Activated T-cell treated with anti-CD3 and anti-CD28 coated beads, Interleukin-2, amount 50 U/mL, for 4 hours (primary cell): ENCODE results near the gene LHPP. TPM values are rescaled to one million over a fixed set of nuclear protein-coding genes. Genes with fewer than 3 reads are reported as not detected.

Experiments
- ATAC-seq, 2 donors: fragments of 200-7000 bp; cut with Tn5 transposase; one replicate each; pipeline ENCODE4 v1.10.0; 2021
- DNase-seq: peaks from one replicate; pipeline ENCODE4 v3.0.0-alpha.2; 2020
- H3K27me3 Mint-ChIP-seq: one replicate; pipeline ENCODE4 v1.8.0; 2021; ENCODE audit warnings: low read depth, mixed read lengths
- H3K36me3 Mint-ChIP-seq: one replicate; pipeline ENCODE4 v1.8.0; 2022; ENCODE audit warnings: mixed read lengths; ENCODE audit not compliant: insufficient read depth
- H3K4me1 Mint-ChIP-seq: one replicate; pipeline ENCODE4 v1.8.0; 2021; ENCODE audit warnings: low read depth, mixed read lengths
- H3K4me3 Mint-ChIP-seq: one replicate; pipeline ENCODE4 v1.8.0; 2021; ENCODE audit warnings: mild to moderate bottlenecking, moderate library complexity, mixed read lengths
- H3K9me3 Mint-ChIP-seq: one replicate; pipeline ENCODE4 v1.8.0; 2021; ENCODE audit warnings: mixed read lengths
- total RNA-seq, 3 donors: library from RNA; stranded (reverse); gene quantifications; one replicate each; pipeline ENCODE4 v1.2.1, GENCODE V29; 2021

LHPP gene
- total RNA-seq, 3 donors from 2014 or later: 2.5 to 3.3 (median 3.2) TPM

DNA sequence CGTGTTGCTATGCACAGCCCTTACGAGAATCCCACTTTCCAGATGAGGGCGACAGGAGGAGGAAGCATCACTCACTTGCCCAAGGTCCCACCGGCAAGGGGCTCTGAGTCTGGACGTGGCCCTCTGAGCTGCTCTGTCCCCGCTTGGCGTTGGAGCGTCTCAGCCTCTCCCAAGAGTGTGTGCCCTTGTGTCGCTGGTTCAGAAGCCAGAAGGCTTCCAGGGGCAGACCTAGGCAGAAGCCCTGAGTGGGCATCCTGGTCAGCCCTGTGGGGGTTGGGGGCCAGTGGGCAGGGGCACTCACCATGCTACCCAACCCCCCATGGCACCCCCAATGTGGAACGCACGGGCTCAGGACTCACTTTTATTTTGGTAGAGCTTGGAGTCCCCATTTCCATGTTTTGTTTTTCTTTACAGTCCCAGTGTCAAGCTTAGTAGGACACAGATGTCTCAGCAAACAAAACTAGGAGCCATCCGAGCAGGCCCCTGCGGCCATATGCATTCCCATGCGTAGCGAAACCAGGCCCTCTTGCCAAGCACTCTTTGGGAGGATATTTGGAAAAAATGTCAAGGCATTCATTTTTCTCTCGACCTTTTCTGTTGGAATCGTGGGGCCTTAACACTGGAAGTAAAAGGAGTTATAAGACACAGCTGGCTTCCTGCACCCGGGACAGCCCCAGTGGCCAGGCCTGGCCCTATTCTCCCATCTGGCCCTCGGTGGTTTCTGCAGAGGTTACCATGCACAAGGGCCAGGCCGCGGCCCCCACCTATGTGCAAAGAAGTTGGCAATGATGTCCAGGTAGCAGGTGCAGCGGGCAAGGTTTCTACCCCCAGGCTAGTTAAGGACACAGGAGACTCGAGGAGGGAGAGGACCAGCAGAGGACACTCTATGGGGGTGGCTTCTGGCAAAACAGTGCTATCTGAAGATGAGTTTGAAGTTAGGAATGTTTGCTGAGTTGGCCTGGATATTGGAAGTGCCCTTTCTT is 97.0 kb downstream of the LHPP start:
- Mint-ChIP-seq H3K27me3 (no peaks in the 10 kb centered on the region), H3K4me3 (no peak overlapping the region), H3K9me3 (peaks cover 5% of the 10 kb centered on the region), H3K4me1 (no peaks in the 10 kb centered on the region), H3K36me3 (peaks cover 10% of the 10 kb centered on the region)
- DNase-seq: no peak
- ATAC-seq: no peak

DNA sequence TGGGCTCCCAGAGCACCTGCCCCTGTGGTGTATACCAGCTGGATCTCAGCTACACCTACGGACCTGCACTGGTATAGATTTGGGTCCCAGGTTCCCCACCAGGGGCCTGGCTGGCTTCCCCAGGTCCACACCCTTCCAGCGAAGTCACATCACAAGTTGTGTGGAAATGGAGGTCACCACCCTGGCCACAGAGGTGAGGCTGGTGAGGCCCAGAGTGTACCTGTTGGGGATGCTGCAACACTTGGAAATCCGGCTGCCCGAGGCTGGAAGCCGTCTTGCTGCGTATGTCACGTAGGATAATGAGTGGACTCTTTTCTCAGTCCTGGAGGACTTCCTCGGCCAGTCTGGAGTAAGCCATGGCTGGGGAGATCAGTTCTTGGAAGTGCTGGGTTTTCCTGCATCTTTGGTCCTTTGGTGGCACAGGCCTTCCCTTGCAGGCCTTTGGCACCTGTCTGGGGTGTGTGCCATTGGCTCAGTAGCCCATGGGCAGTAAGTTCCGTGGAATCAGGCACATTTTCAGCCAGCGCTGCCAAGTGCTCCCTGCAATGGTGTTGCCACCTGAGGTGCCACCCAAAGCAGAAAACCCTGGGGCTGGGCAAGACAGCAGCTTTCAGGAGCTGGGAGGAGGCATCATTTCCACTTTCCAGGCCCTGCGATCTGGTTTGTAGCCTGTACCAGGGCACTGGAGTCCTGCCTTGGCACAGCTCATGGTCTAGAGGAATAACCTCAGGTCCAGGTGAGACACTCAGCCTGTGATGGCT is 97.9 kb downstream of the LHPP start:
- H3K4me1 Mint-ChIP-seq: no peaks in the 10 kb centered on the region
- no peak overlapping the region for H3K4me3 Mint-ChIP-seq
- H3K9me3 Mint-ChIP-seq: peaks cover 5% of the 10 kb centered on the region
- H3K36me3 Mint-ChIP-seq: peaks cover 10% of the 10 kb centered on the region
- no peaks in the 10 kb centered on the region for H3K27me3 Mint-ChIP-seq
- no peak for DNase-seq
- ATAC-seq: no peak

DNA sequence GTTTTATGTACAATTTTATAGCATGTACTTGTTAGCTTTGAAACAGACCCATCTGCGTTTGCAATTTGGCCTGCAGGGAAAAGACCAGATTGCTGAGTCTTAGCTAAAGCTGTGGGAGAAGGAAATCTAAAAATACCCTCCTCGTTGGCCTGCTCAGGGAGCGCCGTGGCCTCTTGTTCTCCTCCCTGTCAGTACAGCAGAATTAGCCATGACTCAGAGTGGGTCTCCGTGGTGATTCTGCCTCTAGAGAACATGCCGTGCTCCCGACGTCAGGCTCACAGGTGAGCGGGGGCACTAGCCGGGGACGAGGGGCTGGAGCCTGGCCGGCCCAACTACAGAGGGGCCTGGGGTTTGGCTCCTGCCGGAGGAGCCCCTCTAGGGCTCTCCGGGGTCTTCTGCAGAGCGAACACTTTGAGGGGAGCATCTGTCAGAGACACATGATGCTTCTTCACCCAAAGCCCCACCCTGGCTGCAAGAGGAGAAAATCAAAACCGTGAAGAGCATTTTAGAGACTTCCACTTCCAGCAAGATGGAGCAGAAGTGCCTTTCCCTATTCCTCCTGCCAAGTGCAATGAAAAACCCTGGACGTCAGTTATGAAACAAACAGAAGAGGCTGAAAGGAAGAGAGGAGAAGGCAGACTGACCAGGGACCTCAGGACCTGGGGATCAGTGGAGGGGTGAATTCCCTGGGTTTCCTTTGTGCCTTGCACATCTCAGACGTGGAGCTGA is 98.9 kb downstream of the LHPP start:
- Mint-ChIP-seq H3K36me3 (peaks cover 10% of the 10 kb centered on the region), H3K4me1 (no peaks in the 10 kb centered on the region), H3K4me3 (no peak overlapping the region), H3K9me3 (peaks cover 5% of the 10 kb centered on the region), H3K27me3 (no peaks in the 10 kb centered on the region)
- no peak for ATAC-seq
- no peak for DNase-seq

DNA sequence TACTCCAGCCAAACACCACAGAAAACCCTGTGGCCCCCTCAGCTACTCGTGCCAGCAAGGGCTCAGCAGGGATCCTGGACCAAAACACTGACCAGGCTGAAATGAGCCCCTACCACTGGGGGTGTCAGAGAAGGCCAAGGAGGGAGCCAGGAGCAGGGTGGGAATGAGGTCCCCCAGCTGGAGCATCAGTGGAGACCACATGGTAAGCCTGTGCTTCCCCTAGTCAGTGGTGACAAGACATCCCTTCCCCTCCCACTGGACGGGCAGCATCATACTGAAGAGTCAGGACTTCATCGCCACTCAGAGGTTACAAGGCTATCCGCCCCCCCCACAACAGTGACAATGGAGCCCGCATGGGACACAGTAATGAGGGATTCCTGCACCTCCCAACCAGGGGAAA is 99.6 kb downstream of the LHPP start:
- peaks cover 5% of the 10 kb centered on the region for H3K9me3 Mint-ChIP-seq
- no peak overlapping the region for H3K4me3 Mint-ChIP-seq
- no peaks in the 10 kb centered on the region for H3K27me3 Mint-ChIP-seq
- no peaks in the 10 kb centered on the region for H3K4me1 Mint-ChIP-seq
- H3K36me3 Mint-ChIP-seq: peaks cover 10% of the 10 kb centered on the region
- ATAC-seq (no peak), DNase-seq (no peak)

DNA sequence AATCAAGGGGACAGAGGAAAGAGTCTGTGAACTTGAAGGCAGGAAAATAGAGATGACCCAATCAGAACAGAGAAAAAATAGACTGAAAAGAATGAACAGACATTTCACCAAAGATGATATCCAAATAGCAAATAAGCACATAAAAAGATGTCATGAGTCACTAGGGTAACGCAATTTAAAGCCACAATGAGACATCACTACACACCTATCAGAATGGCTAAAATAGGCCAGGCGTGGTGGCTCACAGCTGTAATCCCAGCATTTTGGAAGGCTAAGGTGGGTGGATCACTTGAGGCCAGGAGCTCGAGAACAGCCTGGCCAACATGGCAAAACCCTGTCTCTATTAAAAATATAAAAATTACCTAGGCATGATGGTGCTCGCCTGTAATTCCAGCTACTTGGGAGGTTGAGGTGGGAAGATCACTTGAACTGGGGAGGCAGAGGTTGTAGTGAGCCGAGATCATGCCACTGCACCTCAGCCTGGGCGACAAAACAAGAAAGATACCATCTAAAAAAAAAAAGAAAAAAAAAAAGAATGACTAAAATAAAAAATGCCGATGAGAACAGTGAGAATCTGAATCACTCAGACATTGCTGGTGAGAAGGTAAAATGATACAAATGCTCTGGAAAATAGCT is 100.9 kb downstream of the LHPP start:
- no peak overlapping the region for H3K4me3 Mint-ChIP-seq
- no peak for DNase-seq

DNA sequence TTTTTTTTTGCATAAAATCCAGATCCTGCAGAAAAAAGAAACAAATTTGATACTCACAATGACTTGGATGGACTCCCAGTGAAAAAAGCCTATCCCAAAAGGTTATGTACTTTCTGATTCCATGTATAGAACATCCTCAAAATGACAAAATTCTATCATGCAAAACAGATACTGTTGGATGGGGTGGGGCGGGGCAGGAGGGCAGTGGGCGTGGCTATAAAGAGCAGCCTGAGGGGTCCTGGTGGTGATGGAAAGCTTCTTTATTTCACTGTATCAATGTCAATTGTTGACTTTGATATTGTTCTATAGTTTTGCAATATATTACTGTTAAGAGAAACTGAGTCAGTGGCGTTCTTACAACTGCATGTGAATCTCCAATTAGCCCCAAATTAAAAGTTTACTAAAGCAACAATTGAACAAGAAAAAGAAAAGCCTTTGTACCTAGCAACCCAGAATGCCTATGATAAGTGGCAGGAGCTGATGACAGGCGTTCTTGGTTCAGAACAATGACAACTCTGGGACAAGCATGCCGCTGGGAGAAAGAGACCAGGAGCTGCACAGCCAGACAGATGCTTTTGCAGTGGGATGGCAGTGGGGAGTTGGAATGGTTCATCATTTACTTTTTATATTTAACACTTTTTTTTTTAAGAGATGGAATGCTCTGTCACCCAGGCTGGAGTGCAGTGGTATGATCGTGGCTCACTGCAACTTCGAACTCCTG is 101.9 kb downstream of the LHPP start:
- no peak for DNase-seq
- no peaks in the 10 kb centered on the region for H3K4me1 Mint-ChIP-seq
- peaks cover 10% of the 10 kb centered on the region for H3K36me3 Mint-ChIP-seq
- H3K4me3 Mint-ChIP-seq: no peak overlapping the region
- no peak for ATAC-seq
- peaks cover 5% of the 10 kb centered on the region for H3K9me3 Mint-ChIP-seq
- H3K27me3 Mint-ChIP-seq: no peaks in the 10 kb centered on the region

More for the DNA sequence above, 100.9 kb downstream of the LHPP start:
- Mint-ChIP-seq H3K27me3 (no peaks in the 10 kb centered on the region), H3K9me3 (peaks cover 5% of the 10 kb centered on the region), H3K36me3 (peaks cover 10% of the 10 kb centered on the region), H3K4me1 (no peaks in the 10 kb centered on the region)
- no peak for ATAC-seq

DNA sequence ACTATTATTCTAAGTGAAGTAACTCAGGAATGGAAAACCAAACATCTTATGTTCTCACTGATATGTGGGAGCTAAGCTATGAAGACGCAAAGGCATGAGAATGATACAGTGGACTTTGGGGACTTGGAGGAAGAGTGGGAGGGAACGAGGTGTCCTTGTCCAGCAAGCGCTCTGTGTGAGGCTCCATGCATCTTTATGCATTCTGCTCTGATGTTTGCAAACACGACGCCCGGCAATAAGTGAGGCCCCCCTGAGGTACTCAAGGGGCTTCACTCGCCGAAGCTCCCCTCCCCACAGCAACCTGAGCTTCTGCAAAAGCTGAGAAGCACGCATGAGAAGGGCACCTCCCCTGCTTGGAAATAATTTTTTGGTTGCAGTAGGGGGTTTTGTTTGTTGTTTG is 103.3 kb downstream of the LHPP start:
- no peak for ATAC-seq

DNA sequence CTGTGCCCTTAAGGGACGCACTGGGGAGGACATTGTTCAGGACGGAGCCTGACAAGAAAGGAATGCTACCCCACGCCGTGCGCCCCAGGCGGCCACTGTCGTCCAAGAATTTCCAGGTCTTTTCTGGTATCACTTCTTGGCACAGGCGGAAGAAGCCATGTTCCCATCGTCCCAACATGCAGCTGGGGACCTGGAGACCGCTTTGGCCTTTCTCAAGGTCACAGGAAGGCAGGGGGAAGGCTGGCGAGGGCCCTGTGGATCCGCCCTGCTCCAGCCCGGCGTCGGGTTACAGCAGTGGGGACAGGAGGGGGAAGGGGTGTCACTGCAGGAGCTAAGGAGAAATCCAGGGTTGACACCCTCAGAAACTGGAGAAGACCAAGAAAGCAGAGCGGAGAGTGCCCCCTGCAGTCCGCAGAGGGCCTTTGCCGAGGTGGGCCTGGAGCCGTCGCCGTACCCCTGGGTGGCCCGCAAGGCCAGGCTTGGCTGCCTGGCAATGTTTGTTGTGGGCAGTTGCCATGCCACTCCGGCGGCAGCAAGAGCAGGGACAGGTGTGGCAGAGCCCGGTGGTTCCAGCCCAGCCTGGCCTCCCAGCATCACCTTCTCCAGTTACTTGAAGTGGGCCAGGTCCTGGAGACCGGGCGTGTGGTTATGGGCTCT is 104.1 kb downstream of the LHPP start:
- DNase-seq (no peak), ATAC-seq (no peak)
- H3K4me3 Mint-ChIP-seq: no peak overlapping the region
- peaks cover 5% of the 10 kb centered on the region for H3K9me3 Mint-ChIP-seq
- no peaks in the 10 kb centered on the region for H3K27me3 Mint-ChIP-seq
- peaks cover 4% of the 10 kb centered on the region for H3K36me3 Mint-ChIP-seq
- H3K4me1 Mint-ChIP-seq: no peaks in the 10 kb centered on the region

More for the DNA sequence above, 103.3 kb downstream of the LHPP start:
- Mint-ChIP-seq H3K4me3 (no peak overlapping the region), H3K27me3 (no peaks in the 10 kb centered on the region), H3K4me1 (no peaks in the 10 kb centered on the region), H3K36me3 (peaks cover 10% of the 10 kb centered on the region), H3K9me3 (peaks cover 5% of the 10 kb centered on the region)
- no peak for DNase-seq

DNA sequence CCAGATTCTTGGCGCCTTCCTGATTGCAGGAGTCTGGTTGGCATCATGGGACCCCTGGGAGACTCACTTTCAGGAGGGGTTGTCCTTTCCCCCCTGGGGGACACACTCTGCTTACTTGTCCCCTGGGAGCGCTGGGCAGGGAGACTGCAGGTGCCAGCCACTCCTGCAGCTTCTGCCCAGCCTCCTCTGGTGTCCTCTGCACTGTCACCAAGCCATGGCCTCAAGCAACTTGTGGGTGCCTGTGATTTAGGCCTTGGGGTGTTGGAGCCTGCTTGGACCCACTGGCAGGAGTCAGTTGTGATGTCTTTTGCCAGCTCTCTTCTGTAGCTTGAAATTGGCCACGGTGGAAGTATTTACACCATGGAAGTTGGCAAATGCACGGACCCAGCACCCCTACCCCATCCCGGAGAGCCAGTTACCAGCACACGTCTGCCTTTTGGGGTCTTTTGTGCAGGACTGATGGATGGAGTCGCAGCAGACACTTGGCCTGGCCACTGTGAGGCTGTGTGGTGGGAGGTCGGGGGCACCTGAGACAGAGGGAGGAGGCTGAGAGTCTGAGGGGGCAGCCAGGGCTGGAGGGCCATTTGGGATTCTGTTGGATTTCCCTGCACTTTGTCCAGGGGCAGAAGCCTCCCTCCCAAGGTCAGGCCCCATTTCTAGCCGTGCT is 104.7 kb downstream of the LHPP start:
- peaks cover 4% of the 10 kb centered on the region for H3K36me3 Mint-ChIP-seq

DNA sequence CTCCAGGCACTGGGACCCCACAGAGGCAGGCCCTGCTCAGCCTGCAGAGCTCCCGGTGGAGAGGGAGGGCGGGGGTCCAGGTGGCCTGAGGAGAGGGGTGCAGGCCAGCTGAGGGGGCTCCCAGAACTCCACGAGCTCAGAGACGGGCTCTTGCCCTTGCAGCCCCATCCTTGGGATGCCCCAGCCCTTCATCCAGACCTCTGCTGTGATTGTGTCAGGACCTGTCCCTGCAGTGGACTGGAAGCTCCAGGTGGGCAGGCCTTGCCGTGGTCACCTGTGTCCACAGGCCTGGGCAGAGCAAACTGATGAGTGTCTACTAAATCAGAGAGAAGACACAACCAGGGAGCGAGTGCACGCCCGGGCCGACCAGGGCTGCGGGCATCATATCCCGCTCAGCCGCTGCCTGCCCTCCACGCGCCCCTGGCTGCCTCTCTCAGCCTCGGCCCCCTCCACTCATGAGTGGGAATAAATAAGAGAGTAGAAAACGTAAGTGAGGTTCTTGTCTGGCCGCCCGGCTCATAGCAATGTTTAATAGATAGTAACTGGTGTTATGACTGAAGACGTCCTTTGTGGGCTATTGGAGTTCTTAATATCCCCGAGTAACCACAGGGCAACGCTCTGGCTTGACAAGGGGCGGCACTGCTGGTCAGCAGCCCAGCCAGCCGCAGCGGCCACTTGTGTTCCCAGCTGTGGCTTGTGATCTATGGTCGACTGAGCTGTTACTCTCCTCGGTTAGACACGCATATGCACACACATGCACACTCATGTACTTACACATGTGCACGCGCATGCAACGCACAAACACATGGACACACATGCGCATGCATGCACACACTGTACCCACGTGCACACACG is 105.6 kb downstream of the LHPP start:
- Mint-ChIP-seq H3K36me3 (no peaks in the 10 kb centered on the region), H3K4me3 (no peak overlapping the region), H3K27me3 (no peaks in the 10 kb centered on the region), H3K4me1 (no peaks in the 10 kb centered on the region), H3K9me3 (no peaks in the 10 kb centered on the region)
- ATAC-seq (no peak), DNase-seq (no peak)

More for the DNA sequence above, 104.7 kb downstream of the LHPP start:
- Mint-ChIP-seq H3K4me1 (no peaks in the 10 kb centered on the region), H3K4me3 (no peak overlapping the region), H3K9me3 (peaks cover 5% of the 10 kb centered on the region), H3K27me3 (no peaks in the 10 kb centered on the region)
- ATAC-seq (no peak), DNase-seq (no peak)

DNA sequence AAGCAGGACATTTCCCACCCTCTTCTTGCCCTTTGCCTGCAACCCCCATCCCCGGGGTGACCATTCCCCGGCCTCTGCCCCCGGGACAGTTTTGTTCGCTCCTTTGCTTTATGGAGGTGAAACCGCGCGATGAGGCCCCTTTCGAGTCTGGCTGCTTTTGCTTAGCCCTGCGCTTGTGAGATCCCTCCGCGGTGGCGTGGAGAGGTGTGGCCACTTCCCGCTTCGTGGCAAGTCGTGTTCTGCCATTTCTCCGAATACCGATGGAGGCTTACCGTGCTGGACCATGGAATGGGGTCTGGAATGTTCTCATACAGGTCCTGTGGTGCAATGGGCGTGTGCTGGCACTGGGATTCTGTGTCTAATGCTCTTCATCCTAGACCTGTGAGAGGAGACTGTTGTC is 106.7 kb downstream of the LHPP start:
- no peak for ATAC-seq
- H3K27me3 Mint-ChIP-seq: no peaks in the 10 kb centered on the region
- H3K4me3 Mint-ChIP-seq: no peak overlapping the region
- DNase-seq: no peak
- no peaks in the 10 kb centered on the region for H3K9me3 Mint-ChIP-seq
- H3K36me3 Mint-ChIP-seq: no peaks in the 10 kb centered on the region
- H3K4me1 Mint-ChIP-seq: no peaks in the 10 kb centered on the region
